COLO668 (cell line): Measurements from ENCODE around the gene ZBTB33.

Source experiments
- DNase-seq: peaks from one replicate; lab custom pipeline; 2025; ENCODE audit not compliant: unreplicated experiment; lab: John Stamatoyannopoulos, UW

The ZBTB33 gene

DNA sequence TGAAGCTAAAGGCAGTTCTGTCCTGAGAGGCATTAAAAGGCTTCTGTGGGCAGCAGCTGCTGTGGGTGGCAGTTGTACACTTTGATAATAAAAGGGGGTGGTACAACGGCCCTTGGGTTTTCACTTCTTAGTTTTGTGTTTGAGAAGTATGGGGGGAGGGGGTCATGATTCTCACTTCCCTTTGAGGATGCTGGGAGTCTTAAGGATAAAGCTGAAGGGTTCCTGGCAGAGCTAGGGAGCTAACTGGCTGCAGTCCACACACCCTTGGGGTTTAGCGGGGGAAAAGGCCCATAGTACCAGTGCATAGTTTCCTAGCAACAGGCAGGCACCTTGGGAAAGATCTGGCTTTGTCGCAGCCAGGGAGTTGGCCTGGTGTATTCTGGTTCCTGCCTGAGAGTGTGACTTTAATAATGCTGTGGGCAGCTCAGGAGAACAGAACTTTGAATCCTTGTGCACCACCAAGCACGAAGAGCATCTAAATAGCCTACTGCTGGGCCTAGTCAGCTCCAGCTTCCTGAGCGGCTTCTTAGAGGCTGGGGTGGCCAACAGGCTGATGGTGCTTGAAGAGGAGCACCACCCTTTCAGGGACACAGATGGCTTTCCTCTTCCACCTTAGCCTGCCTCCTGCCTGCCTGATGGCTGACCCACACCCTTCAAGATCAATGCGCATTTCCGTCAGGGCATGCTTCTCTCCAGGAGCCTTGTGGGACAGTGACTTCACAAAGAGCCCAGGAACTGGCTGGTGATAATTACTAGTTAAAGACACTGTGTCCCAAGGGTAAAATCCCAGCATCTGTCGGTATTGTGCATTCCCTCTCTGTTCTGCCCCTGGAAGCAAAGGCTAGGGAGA lies 12.5 kb downstream of the ZBTB33 start:
- DNase-seq, result no peak

GRCh38 chrX:120264341-120264740 lies 13.7 kb downstream of the ZBTB33 start:
- DNase-seq, result no peak

- DNase-seq, result no peak
Observed at GRCh38 chrX:120269373-120270035, 18.9 kb downstream of the ZBTB33 start.

DNA sequence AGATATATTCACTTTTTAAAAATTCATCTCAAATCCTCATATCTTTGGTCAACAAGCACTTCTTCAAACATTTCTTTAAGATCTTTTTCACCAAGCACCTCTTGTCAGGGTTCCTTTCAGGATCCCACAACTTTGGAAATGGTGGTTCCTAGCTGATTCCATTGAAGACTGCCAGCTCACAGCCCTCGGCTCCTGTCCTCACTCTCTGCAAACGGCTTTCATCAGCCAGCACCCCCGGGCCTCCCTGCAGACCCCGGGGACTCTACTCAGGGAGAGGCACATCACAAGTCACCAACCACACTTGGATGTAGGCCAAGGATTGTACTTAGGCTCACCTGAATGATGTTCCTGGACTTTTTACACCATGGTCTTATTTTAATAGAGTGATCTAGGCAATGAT lies 20.0 kb downstream of the ZBTB33 start:
- DNase-seq, result no peak

DNA sequence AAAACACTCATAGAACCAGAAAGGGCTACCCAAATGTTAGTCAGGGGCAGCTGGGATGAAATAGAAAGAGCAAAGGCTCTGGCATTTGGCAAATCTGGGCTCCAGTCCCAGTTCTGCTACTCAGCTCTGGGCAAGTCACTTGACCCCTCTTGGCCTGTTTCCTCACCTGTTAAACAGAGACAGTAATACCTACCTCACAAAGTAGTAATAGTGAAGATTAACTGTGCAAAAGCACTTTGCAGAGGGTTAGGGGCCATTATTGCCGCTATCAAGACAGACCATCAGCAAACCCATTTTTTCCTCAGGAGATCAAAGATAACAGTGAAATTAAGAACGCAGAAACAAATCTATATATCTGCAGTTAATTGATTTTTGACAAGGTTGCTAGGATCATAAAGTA lies 20.6 kb downstream of the ZBTB33 start:
- DNase-seq, result no peak

- DNase-seq, result no peak
Observed at GRCh38 chrX:120274145-120274544, 23.5 kb downstream of the ZBTB33 start.

- no peak for DNase-seq
Observed at GRCh38 chrX:120274958-120275357, 24.3 kb downstream of the ZBTB33 start.

- no peak for DNase-seq
Observed at GRCh38 chrX:120281021-120281624, 30.5 kb downstream of the ZBTB33 start.

DNA sequence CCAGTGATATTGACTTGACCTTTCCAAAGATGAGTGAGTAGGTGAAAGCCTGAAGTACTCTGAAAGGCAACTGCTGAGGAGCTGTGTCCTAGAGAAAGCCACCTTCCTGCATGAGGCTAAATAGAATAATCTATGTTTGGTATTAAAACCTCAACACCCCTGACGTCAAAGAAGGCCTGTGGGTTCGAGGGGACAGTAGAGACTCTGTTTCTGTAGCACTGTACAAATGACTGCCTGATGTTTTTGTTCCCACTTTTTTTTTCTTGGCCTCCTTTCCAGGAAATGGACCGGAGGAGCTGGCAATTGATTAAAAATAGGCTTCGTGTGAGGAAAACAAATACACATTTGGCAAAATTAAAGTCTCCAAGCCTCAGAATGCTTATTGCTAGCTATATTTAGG lies 31.1 kb downstream of the ZBTB33 start:
- no peak for DNase-seq

GRCh38 chrX:120282697-120283096 lies 32.1 kb downstream of the ZBTB33 start:
- no peak for DNase-seq

- no peak for DNase-seq
Observed at GRCh38 chrX:120286733-120287512, 36.3 kb downstream of the ZBTB33 start.

DNA sequence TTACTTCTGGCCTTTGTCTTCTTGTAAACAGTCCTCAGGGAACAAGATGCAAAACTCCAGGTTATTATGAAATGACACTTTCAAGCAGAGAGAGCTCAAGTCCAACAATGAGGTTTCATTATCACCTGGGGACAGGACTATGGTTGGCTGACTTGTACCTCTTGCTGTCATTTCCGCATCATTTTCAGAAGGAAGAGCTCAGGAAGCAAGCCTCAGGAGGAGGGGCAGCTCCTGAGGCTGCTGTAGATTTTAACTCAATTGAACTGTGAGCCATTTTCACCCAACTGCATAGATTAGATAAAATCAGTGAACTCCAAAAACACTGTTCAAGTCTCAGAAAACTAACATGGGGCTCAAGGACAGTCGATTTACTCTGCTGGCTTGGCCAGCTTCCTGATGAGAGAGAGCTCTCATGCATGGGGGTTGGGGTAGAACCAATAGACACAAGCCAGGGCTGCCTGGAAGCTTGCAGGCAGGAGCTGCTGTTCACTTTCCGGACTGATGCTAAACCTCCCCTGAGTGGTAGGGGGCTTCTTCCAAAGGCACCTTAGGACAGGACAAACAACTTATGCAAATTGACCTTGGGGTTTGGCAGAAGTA lies 37.0 kb downstream of the ZBTB33 start:
- DNase-seq, result no peak

DNA sequence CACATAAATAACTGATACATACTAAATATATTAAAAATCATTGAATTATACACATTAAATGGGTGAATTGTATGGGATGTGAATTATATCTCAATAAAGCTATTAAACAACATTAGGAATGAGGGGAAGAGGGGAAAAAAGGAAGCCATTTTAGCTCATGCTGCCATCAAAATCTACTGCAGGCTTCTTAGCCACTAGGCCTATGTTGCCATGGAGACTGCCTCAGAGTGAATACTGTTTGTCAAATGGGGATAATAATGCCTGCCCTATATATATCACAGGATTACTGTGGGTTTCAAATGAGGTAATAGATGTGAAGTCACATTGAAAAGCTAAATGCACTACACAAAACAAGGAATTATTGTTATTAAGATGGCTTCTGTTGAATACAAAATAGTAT lies 39.5 kb downstream of the ZBTB33 start:
- no peak for DNase-seq

GRCh38 chrX:120291211-120291610 lies 40.6 kb downstream of the ZBTB33 start:
- DNase-seq, result no peak

DNA sequence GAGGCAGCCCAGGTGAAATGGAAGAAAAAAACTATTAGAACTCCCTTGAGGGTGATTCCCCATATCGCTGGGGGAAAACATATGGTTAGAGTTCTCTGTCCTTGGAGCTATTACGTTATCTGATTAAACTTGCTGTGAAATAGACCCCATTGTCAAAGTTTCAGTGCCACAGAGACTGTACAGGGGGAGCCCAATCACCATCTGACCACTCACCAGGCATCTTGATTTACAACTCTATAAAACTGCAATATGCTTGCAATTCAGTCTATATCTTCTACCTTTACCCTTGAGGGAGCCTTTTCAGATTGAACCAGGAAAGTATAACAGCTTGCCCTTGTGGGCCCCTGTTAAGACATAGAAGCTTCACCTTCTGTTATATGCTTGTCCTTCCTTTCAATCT lies 42.4 kb downstream of the ZBTB33 start:
- DNase-seq, result no peak

DNA sequence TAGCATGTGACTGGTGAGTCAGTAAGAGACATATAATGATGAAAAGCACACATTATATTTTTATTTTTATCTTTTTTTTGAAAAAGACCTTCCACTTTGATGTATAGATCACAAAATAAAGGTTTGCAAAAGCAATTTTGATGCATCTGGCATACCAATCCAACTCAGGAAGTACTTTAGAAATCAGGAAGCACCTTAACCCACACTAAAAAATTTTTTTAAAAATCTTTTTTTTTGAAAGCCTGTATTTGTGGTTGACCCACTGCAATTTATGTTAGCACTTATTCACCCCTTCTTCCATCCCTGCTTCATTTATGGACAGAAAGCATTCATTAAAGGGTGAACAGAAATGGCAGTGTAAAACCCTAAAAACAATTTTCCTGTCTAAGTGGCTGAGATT lies 44.0 kb downstream of the ZBTB33 start:
- DNase-seq, result no peak

DNA sequence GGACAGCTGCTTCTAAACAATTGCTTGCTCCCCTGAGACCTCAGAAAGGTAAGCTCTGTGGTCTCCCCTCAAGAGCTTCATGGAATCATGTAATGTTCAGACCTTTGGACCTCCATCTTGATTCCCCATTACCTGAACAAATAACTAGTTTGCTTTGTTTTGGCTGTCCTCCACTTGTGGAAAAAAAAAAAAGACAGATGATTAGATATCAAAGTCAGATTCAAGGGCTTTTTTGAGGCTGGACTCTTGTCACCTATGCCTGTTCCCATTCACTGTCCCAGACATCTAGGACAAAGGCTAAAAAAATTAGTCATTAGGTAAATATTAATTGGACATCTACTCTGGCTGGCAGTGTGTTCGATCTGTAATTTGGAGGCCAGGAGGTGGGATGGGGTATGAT lies 47.3 kb downstream of the ZBTB33 start:
- DNase-seq, result no peak

DNA sequence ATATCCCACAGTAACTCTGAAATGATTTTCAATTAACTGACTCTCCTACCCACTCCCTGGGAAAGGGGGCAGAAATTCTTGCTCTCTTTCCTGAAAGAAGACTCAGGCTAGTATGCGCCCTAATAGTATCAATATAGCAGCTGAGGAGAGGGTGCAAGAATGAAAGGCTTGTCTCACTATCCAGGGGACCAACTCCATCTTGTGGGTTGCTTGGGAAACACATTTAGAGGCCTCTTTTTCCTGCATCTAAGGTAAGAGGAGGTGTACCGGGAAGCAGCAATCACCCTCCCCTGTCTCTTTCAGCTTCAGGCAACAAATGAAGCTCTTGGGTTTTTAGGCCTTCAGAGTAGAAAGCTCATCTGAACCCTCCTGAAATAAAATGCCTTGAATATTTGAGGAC lies 49.3 kb downstream of the ZBTB33 start:
- no peak for DNase-seq

GRCh38 chrX:120301497-120301896 lies 50.9 kb downstream of the ZBTB33 start:
- no peak for DNase-seq

GRCh38 chrX:120301960-120302359 lies 51.3 kb downstream of the ZBTB33 start:
- DNase-seq, result no peak

DNA sequence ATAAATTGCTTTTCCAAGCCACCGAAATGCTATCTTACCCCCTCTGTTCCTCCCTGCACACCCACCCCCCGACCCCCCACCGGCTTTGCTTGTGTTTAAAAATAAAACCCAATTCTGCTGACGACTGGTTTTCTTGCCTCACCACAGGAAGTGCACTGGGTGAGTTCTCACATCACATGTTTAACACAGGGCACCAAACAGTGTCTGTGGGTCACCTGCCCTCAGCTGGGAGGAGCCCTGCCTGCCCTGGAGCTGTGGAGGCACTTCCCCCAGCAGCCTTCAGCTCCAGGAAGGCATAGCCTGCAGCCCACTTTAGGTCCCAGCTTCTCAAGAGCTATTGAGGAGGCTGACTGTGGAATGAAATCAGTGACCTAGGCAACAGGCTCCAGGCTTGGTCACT lies 51.8 kb downstream of the ZBTB33 start:
- DNase-seq, result peak; percentile 3
